Upper lobe of right lung (tissue), 1 donor: ENCODE results near the gene TBC1D2. TPM values are rescaled to one million over a fixed set of nuclear protein-coding genes. Genes with fewer than 3 reads are reported as not detected.
"Not testable (repeated sequence)": the region's sequence is repeated elsewhere in the genome, so short reads cannot be mapped to it uniquely, and the experiment has no call there.

Experiments
- ATAC-seq: fragments of 200-7000 bp; cut with Tn5 transposase; one replicate; pipeline ENCODE4 v1.9.1; 2020; ENCODE audit warnings: mild to moderate bottlenecking, moderate library complexity
- DNase-seq: peaks from one replicate; pipeline ENCODE4 v3.0.0-alpha.2; 2020
- H3K27ac ChIP-seq: fragments of 200-600 bp; one replicate; pipeline ENCODE4 v1.8.0; 2022
- H3K27me3 ChIP-seq: fragments of 200-600 bp; one replicate; pipeline ENCODE4 v1.8.0; 2022; ENCODE audit warnings: mild to moderate bottlenecking
- H3K36me3 ChIP-seq: fragments of 200-600 bp; one replicate; pipeline ENCODE4 v1.8.0; 2022
- H3K4me1 ChIP-seq: fragments of 200-600 bp; one replicate; pipeline ENCODE4 v1.8.0; 2022
- H3K4me3 ChIP-seq: fragments of 200-600 bp; one replicate; pipeline ENCODE4 v1.8.0; 2022; ENCODE audit warnings: mild to moderate bottlenecking
- H3K9me3 ChIP-seq: fragments of 200-600 bp; one replicate; pipeline ENCODE4 v1.8.0; 2022
- CTCF ChIP-seq: fragments of 200-600 bp; IDR thresholded peaks from one replicate; pipeline ENCODE4 v1.8.0; 2022; ENCODE audit warnings: antibody characterized with exemption
- intact Hi-C: fragments of 100-400 bp; cut with DNase I; formaldehyde crosslinking; loops from one replicate; pipeline ENCODE4 v1.11.0; 2022
- total RNA-seq: library from RNA; stranded (reverse); fragmentation: NEBNext Ultra II Directional; extraction: Animal tissue kit (Norgen Biotek cat#: 25700); gene quantifications from one replicate; pipeline ENCODE4 v1.2.1, GENCODE V29; 2021
- donor health status: DM: no; HTN: yes; CAD: no; lungs with severe emphysema.

TBC1D2 gene
- total RNA-seq, 1 donor from 2014 or later, result 71.8 TPM

- H3K4me1 ChIP-seq, result peaks cover 5% of the 10 kb centered on the region
- no peaks in the 10 kb centered on the region for H3K9me3 ChIP-seq
- TF ChIP-seq CTCF, result no peak
- intact Hi-C loops, result no loop called here
- no peak overlapping the region for H3K4me3 ChIP-seq
- H3K27me3 ChIP-seq, result no peaks in the 10 kb centered on the region
- H3K36me3 ChIP-seq, result no peaks in the 10 kb centered on the region
- DNase-seq, result peak; percentile 34
- ATAC-seq, result peak; percentile 51
- no peak overlapping the region for H3K27ac ChIP-seq
These were observed 78.8 kb downstream of the TBC1D2 start for GRCh38 chr9:98176391-98177259.

- intact Hi-C loops, result no loop called here
- TF ChIP-seq CTCF, result no peak
- H3K4me1 ChIP-seq, result peaks cover 5% of the 10 kb centered on the region
These were observed 79.7 kb downstream of the TBC1D2 start for GRCh38 chr9:98175762-98176161.

GRCh38 chr9:98175028-98175569 lies 80.3 kb downstream of the TBC1D2 start:
- ATAC-seq, result no peak
- Histone ChIP-seq H3K4me1 (peaks cover 5% of the 10 kb centered on the region), H3K9me3 (no peaks in the 10 kb centered on the region), H3K27me3 (no peaks in the 10 kb centered on the region), H3K4me3 (no peak overlapping the region), H3K36me3 (no peaks in the 10 kb centered on the region), H3K27ac (no peak overlapping the region)
- TF ChIP-seq CTCF, result no peak
- peak; percentile 48 for DNase-seq
- intact Hi-C loops, result no loop called here

More at GRCh38 chr9:98175762-98176161, 79.7 kb downstream of the TBC1D2 start:
- no peak overlapping the region for H3K4me3 ChIP-seq
- H3K27me3 ChIP-seq, result no peaks in the 10 kb centered on the region
- H3K36me3 ChIP-seq, result no peaks in the 10 kb centered on the region
- ATAC-seq (no peak), DNase-seq (no peak)
- H3K9me3 ChIP-seq, result no peaks in the 10 kb centered on the region
- no peak overlapping the region for H3K27ac ChIP-seq

GRCh38 chr9:98174502-98174918 lies 80.9 kb downstream of the TBC1D2 start:
- H3K27me3 ChIP-seq, DNase-seq, intact Hi-C loops, H3K9me3 ChIP-seq, H3K36me3 ChIP-seq, ATAC-seq, H3K4me3 ChIP-seq, H3K4me1 ChIP-seq, H3K27ac ChIP-seq: not testable (repeated sequence)

- H3K4me3 ChIP-seq, result no peak overlapping the region
- intact Hi-C loops, result no loop called here
- H3K27me3 ChIP-seq, result no peaks in the 10 kb centered on the region
- peaks cover 5% of the 10 kb centered on the region for H3K4me1 ChIP-seq
- no peak for TF ChIP-seq CTCF
- no peaks in the 10 kb centered on the region for H3K9me3 ChIP-seq
- H3K27ac ChIP-seq, result no peak overlapping the region
- ATAC-seq (no peak), DNase-seq (no peak)
- H3K36me3 ChIP-seq, result no peaks in the 10 kb centered on the region
These were observed 82.3 kb downstream of the TBC1D2 start for GRCh38 chr9:98173181-98173580.

- no peaks in the 10 kb centered on the region for H3K27me3 ChIP-seq
- TF ChIP-seq CTCF, result no peak
- no peaks in the 10 kb centered on the region for H3K9me3 ChIP-seq
- DNase-seq, result no peak
- H3K36me3 ChIP-seq, result no peaks in the 10 kb centered on the region
- H3K4me3 ChIP-seq, result no peak overlapping the region
- H3K4me1 ChIP-seq, result peaks cover 5% of the 10 kb centered on the region
- intact Hi-C loops, result no loop called here
- peak; percentile 13 for ATAC-seq
- H3K27ac ChIP-seq, result no peak overlapping the region
These were observed 82.8 kb downstream of the TBC1D2 start for GRCh38 chr9:98172604-98173003.
